Erythroblast (primary cell): Measurements from ENCODE around the gene SEC14L3.

Experiments
- GATA1 ChIP-seq: IDR thresholded peaks from 2 replicates; pipeline ENCODE4 v1.6.1; 2011; ENCODE audit warnings: low read depth, mild to moderate bottlenecking, control low read depth, low read length, moderate library complexity
- POLR2A ChIP-seq: IDR thresholded peaks from 2 replicates; pipeline ENCODE4 v1.6.1; 2011; ENCODE audit warnings: mild to moderate bottlenecking, low read length

GRCh38 chr22:30495041-30495784 lies 23.4 kb upstream of the SEC14L3 start:
- TF ChIP-seq POLR2A (no peak), GATA1 (no peak)
